ENCODE measurements around the gene GPR25. TPM values are rescaled to one million over a fixed set of nuclear protein-coding genes. Genes with fewer than 3 reads are reported as not detected.

GPR25 gene
- total and polyA plus RNA-seq, 10 of the 15 experiments (the other 5 are each of a cell fraction or from before 2014, with no cell fraction given) = not detected

- RAD21 ChIA-PET (ENCODE audit: unreplicated experiment) = no interaction called here
- H4K20me1 ChIP-seq (ENCODE audit: control insufficient read depth, insufficient read depth) = no peaks in the 10 kb centered on the region
- no peak overlapping the region for H3K27ac ChIP-seq (ENCODE audit: control insufficient read depth, insufficient read depth)
- 95% methylated on average over 1 of the region's 1 CpG for WGBS (ENCODE audit: insufficient coverage, insufficient replicate concordance, low lambda C conversion rate, missing lambda C conversion rate)
- no peaks in the 10 kb centered on the region for H3K4me1 ChIP-seq (ENCODE audit: control insufficient read depth, insufficient read depth, low read length)
- no peak overlapping the region for H3K9ac ChIP-seq (ENCODE audit: control insufficient read depth, insufficient read depth, low read length)
- no peaks in the 10 kb centered on the region for H3K9me3 ChIP-seq (replicated peaks; ENCODE audit: control insufficient read depth, insufficient read depth, low read length)
- TF ChIP-seq ZBED1 (IDR thresholded peaks at IDR 0.05; ENCODE audit: borderline replicate concordance) = no peak
- TF ChIP-seq STAT1 (conservative IDR thresholded peaks at IDR 0.05) = no peak
- TF ChIP-seq CBFB (IDR thresholded peaks at IDR 0.05; ENCODE audit: low read depth) = no peak
- TF ChIP-seq CREM (IDR thresholded peaks at IDR 0.05; ENCODE audit: low read depth) = no peak
- TF ChIP-seq YY1 (IDR thresholded peaks at IDR 0.05; ENCODE audit: low read depth, low read length) = no peak
- no peak for TF ChIP-seq POLR2A (IDR thresholded peaks at IDR 0.05; ENCODE audit: low read depth, low read length)
- no peak for TF ChIP-seq EED (IDR thresholded peaks at IDR 0.05; ENCODE audit: low read depth)
- no peak for TF ChIP-seq FOXK2 (IDR thresholded peaks at IDR 0.05)
- no peak for TF ChIP-seq REST (IDR thresholded peaks at IDR 0.05; ENCODE audit: low read depth, low read length)
- TF ChIP-seq RELA (IDR thresholded peaks at IDR 0.05; ENCODE audit: borderline replicate concordance, partially characterized antibody) = no peak
- no peak for TF ChIP-seq SMAD5 (IDR thresholded peaks at IDR 0.05; ENCODE audit: low read depth)
- no peak for TF ChIP-seq ZNF384 (IDR thresholded peaks at IDR 0.05; ENCODE audit: borderline replicate concordance, low read depth, low read length)
- no peak for TF ChIP-seq MAX (IDR thresholded peaks at IDR 0.05; ENCODE audit: low read depth, low read length)
- TF ChIP-seq ZBTB33 (IDR thresholded peaks at IDR 0.05) = no peak
- TF ChIP-seq TBL1XR1 (IDR thresholded peaks at IDR 0.05; ENCODE audit: low read depth, low read length) = no peak
- no peak for TF ChIP-seq POLR2AphosphoS2 (IDR thresholded peaks at IDR 0.05; ENCODE audit: low read depth, low read length)
- TF ChIP-seq SMC3 (IDR thresholded peaks at IDR 0.05; ENCODE audit: borderline replicate concordance, low read length) = no peak
- TF ChIP-seq CREB1 (IDR thresholded peaks at IDR 0.05; ENCODE audit: low read depth) = no peak
- no peak for TF ChIP-seq TAF1 (IDR thresholded peaks at IDR 0.05; ENCODE audit: borderline replicate concordance, low read depth, low read length)
- POLR2A ChIA-PET = interaction anchor here (1.5 kb wide), 1 partner anchor 13 kb away, joined by 3 read pairs; no protein-coding TSS in a partner anchor
- no peaks in the 10 kb centered on the region for H3K79me2 ChIP-seq (ENCODE audit: control insufficient read depth, insufficient read depth, low read length)
- FAIRE-seq (no peak), ATAC-seq (no peak), DNase-seq (ENCODE audit: low read depth, low spot score) (no peak)
- CTCF ChIA-PET = interaction anchor here (0.6 to 2.3 kb wide), 5 partner anchors 13 to 273 kb away, joined by 3 to 10 read pairs (median 4); no protein-coding TSS in a partner anchor
- BruUV-seq (replicated peaks) = no TSS peak
- no peak overlapping the region for H3K4me3 ChIP-seq
- H3K27me3 ChIP-seq (replicated peaks in 1 of 2; ENCODE audit: control insufficient read depth in 2 of 2, insufficient read depth in 2 of 2, low read length in 1 of 2) = no peaks in the 10 kb centered on the region
- H3K36me3 ChIP-seq (ENCODE audit: control insufficient read depth in 2 of 2, insufficient read depth in 2 of 2, low read length in 1 of 2) = peaks cover 0 to 19% of the 10 kb centered on the region in 2 experiments; a peak in 3 of 4 replicates
- SMC1A ChIA-PET (ENCODE audit: uncharacterized antibody, unreplicated experiment) = interaction anchor here (0.7 to 2.3 kb wide), 9 partner anchors 12 to 224 kb away, joined by 3 to 6 read pairs (median 4); no protein-coding TSS in a partner anchor
- intact Hi-C loops (cut with micrococcal nuclease; ENCODE audit: unreplicated experiment) (no loop called here), in situ Hi-C loops (cut with MboI) (no loop called here)
- H3K4me2 ChIP-seq (ENCODE audit: control insufficient read depth, insufficient read depth) = no peak overlapping the region
- H2AFZ ChIP-seq (ENCODE audit: control insufficient read depth, low read depth, low read length) = no peak overlapping the region
Measured at GRCh38 chr1:200846398-200846797, 26.4 kb upstream of the GPR25 start.
